HEK293T (cell line): ENCODE results near the gene CIT.

Source experiments
- CTBP1 ChIP-seq: fragments of 450-650 bp; IDR thresholded peaks from 2 replicates; pipeline ENCODE4 v1.6.1; 2016; ENCODE audit warnings: borderline replicate concordance
- FOXK2 ChIP-seq: fragments of 450-650 bp; IDR thresholded peaks from 2 replicates; pipeline ENCODE4 v1.6.1; 2016; ENCODE audit warnings: mild to moderate bottlenecking
- L3MBTL2 ChIP-seq: fragments of 450-650 bp; conservative IDR thresholded peaks from 2 replicates; pipeline ENCODE4 v1.6.1; 2016; ENCODE audit warnings: mild to moderate bottlenecking
- SP1 ChIP-seq: fragments of 450-650 bp; IDR thresholded peaks from 2 replicates; pipeline ENCODE4 v1.6.1; 2017
- SUZ12 ChIP-seq: fragments of 450-650 bp; IDR thresholded peaks from 2 replicates; pipeline ENCODE4 v1.6.1; 2016; ENCODE audit warnings: mild to moderate bottlenecking
- TARDBP ChIP-seq: fragments of 450-650 bp; IDR thresholded peaks from 2 replicates; pipeline ENCODE4 v1.6.1; 2016
- ZNF384 ChIP-seq: fragments of 450-650 bp; IDR thresholded peaks from 2 replicates; pipeline ENCODE4 v1.6.1; 2016

DNA sequence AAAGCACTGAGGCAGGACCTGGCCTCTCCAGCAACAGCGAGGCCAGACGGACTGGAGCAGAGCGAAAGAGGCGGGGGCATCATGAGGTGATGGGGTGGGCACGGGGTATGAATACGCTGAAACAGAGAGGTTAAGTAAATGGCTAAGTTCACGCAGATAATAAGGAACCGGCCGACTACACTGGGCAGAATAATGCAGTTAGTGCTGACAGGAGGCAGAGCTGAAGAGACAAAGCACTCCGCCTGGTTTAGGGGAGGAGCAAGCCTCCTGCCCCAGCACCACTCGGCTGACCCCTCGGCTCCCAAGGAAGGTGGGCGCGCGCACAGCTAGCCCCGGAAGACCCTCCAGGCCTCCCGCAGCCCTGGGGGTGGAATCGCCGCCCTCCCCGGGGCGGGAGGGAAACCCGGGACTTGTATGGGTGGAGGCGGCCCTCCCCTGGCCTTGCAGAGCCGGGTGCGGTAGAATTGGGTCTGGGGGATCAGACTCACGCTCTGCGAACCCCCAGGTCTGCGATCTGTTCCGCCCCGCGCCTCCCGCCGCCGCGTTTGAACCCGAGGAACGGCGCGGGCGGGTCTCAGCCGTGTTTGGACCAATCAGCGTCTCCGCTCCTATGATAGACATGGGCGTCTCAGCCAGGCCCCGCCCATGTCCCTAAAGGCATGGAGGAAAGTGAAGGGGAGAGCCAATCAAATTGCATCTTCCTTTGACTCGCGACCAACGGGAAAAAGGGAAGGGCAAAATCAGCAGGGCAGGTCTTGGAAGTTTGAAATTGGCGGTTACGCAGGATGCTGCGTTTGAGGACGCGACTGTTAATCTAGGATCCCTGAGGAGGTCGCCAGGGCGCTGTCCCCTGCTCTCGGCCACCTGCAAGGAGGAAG lies at the start of gene CIT:
- TF ChIP-seq SP1 (no peak), CTBP1 (no peak), ZNF384 (no peak), TARDBP (no peak), L3MBTL2 (peak; percentile 79), FOXK2 (no peak), SUZ12 (no peak)
